SK-N-SH (cell line): ENCODE data around the gene TMEM50B. TPM values are rescaled to one million over a fixed set of nuclear protein-coding genes. Genes with fewer than 3 reads are reported as not detected.

ENCODE experiments used
- CTCF ChIA-PET: fragments of 300-600, 350-600 bp; formaldehyde crosslinking; extraction: SDS; loops from one replicate; lab custom pipeline; 2021; lab: Yijun Ruan, JAX
- POLR2A ChIA-PET: fragments of 350-600 bp; sonication (Branson Sonifier 250); formaldehyde crosslinking; extraction: SDS; loops from one replicate; lab custom pipeline; 2020; ENCODE audit warnings: antibody characterized with exemption, inconsistent platforms; lab: Yijun Ruan, JAX
- DNase-seq: peaks from one replicate; pipeline ENCODE4 v3.0.0; 2012
- H2AFZ ChIP-seq: fragments of 200-600 bp; sonication (generic); 2 replicates; pipeline ENCODE4 v1.8.1; 2016; ENCODE audit warnings: antibody characterized with exemption, mild to moderate bottlenecking, low read depth
- H3F3A ChIP-seq: fragments of 200-600 bp; sonication (generic); replicated peaks from 2 replicates; pipeline ENCODE3; 2016; ENCODE audit warnings: antibody characterized with exemption, mild to moderate bottlenecking; ENCODE audit not compliant: insufficient read depth
- H3K27ac ChIP-seq, 2 experiments: fragments of 200-500 bp in 1 of 2; fragments of 200-600 bp in 1 of 2; sonication (Bioruptor generic) in 1 of 2; sonication (generic), shearing (Covaris generic) in 1 of 2; 2 replicates each; pipeline versions ENCODE4 v1.5.1 to v1.6.1; 2014 to 2016; ENCODE audit warnings: low read depth in 2 of 2, inconsistent platforms in 1 of 2, low read length in 1 of 2, mild to moderate bottlenecking in 1 of 2, mixed read lengths in 1 of 2
- H3K27me3 ChIP-seq: fragments of 200-600 bp; sonication (generic), shearing (Covaris generic); 2 replicates; pipeline ENCODE4 v1.6.1; 2016; ENCODE audit warnings: mixed run types; ENCODE audit not compliant: insufficient read depth
- H3K36me3 ChIP-seq, 2 experiments: fragments of 200-500 bp in 1 of 2; fragments of 200-600 bp in 1 of 2; sonication (Bioruptor generic) in 1 of 2; sonication (generic) in 1 of 2; replicated peaks in 1 of 2; 2 replicates each; pipeline versions ENCODE3 to v1.5.1; 2014 to 2016; ENCODE audit warnings: low read length in 1 of 2, mild to moderate bottlenecking in 1 of 2; ENCODE audit not compliant: insufficient read depth in 2 of 2, control insufficient read depth in 1 of 2
- H3K4me1 ChIP-seq, 2 experiments: fragments of 200-500 bp in 1 of 2; fragments of 200-600 bp in 1 of 2; sonication (Bioruptor generic) in 1 of 2; sonication (generic), shearing (Covaris generic) in 1 of 2; 2 replicates each; pipeline versions ENCODE4 v1.5.1 to v1.6.1; 2014 to 2016; ENCODE audit warnings: low read depth in 1 of 2, low read length in 1 of 2, mixed run types in 1 of 2; ENCODE audit not compliant: insufficient read depth in 2 of 2, control insufficient read depth in 1 of 2
- H3K4me2 ChIP-seq: fragments of 200-600 bp; sonication (generic), shearing (Covaris generic); 2 replicates; pipeline ENCODE4 v1.6.1; 2017; ENCODE audit warnings: mixed run types
- H3K4me3 ChIP-seq, 2 experiments: fragments of 200-500 bp in 1 of 2; fragments of 200-600 bp in 1 of 2; sonication (Bioruptor generic) in 1 of 2; sonication (generic), shearing (Covaris generic) in 1 of 2; 2 replicates each; pipeline versions ENCODE4 v1.5.1 to v1.8.1; 2014 to 2016; ENCODE audit warnings: low read depth in 2 of 2, inconsistent platforms in 1 of 2, low read length in 1 of 2, mild to moderate bottlenecking in 1 of 2, mixed read lengths in 1 of 2, moderate library complexity in 1 of 2
- H3K79me2 ChIP-seq: fragments of 200-600 bp; sonication (generic); 2 replicates; pipeline ENCODE4 v1.8.1; 2017; ENCODE audit warnings: mild to moderate bottlenecking; ENCODE audit not compliant: insufficient read depth
- H3K9ac ChIP-seq: fragments of 200-600 bp; sonication (generic); 2 replicates; pipeline ENCODE4 v1.6.1; 2017; ENCODE audit warnings: mixed run types
- H3K9me2 ChIP-seq: fragments of 200-600 bp; sonication (generic); 2 replicates; pipeline ENCODE4 v1.6.1; 2017; ENCODE audit warnings: mixed run types
- H3K9me3 ChIP-seq: fragments of 200-600 bp; sonication (generic); 2 replicates; pipeline ENCODE4 v1.6.1; 2017; ENCODE audit warnings: mixed run types, mild to moderate bottlenecking, moderate library complexity
- H4K20me1 ChIP-seq: fragments of 200-600 bp; sonication (generic); 2 replicates; pipeline ENCODE4 v1.6.1; 2017; ENCODE audit warnings: mild to moderate bottlenecking, mixed run types; ENCODE audit not compliant: insufficient read depth
- CHD2 ChIP-seq: fragments of 150-350 bp; IDR thresholded peaks from 2 replicates; pipeline ENCODE4 v1.6.1; 2018; ENCODE audit warnings: low read length; ENCODE audit not compliant: partially characterized antibody
- ELF1 ChIP-seq: IDR thresholded peaks from 2 replicates; pipeline ENCODE4 v1.4.0; 2012
- FOSL2 ChIP-seq: IDR thresholded peaks from 2 replicates; pipeline ENCODE4 v1.4.0; 2012; ENCODE audit warnings: low read depth, mild to moderate bottlenecking, moderate library complexity, borderline replicate concordance
- FOXJ3 ChIP-seq: sonication (generic); formaldehyde crosslinking; IDR thresholded peaks from 2 replicates; pipeline ENCODE4 v1.5.1; 2020; ENCODE audit warnings: mild to moderate bottlenecking, missing genetic modification reagents
- GABPA ChIP-seq: IDR thresholded peaks from 2 replicates; pipeline ENCODE4 v1.4.0; 2012; ENCODE audit warnings: low read depth, mild to moderate bottlenecking
- GATA2 ChIP-seq: sonication (generic); formaldehyde crosslinking; IDR thresholded peaks from 2 replicates; pipeline ENCODE4 v1.5.0; 2020; ENCODE audit warnings: mild to moderate bottlenecking, missing genetic modification reagents
- IRF3 ChIP-seq: fragments of 150-350 bp; IDR thresholded peaks from 2 replicates; pipeline ENCODE4 v1.6.1; 2016; ENCODE audit warnings: mild to moderate bottlenecking, low read depth, low read length
- MAX ChIP-seq: IDR thresholded peaks from 2 replicates; pipeline ENCODE4 v1.4.0; 2012; ENCODE audit warnings: low read depth
- MEF2A ChIP-seq: IDR thresholded peaks from 2 replicates; pipeline ENCODE4 v1.4.0; 2012; ENCODE audit warnings: low read depth, borderline replicate concordance
- MXI1 ChIP-seq: IDR thresholded peaks from 2 replicates; pipeline ENCODE4 v1.6.1; 2012; ENCODE audit warnings: mild to moderate bottlenecking, low read depth, low read length, improper control_type of control experiment
- NFIC ChIP-seq: IDR thresholded peaks from 2 replicates; pipeline ENCODE4 v1.4.0; 2012; ENCODE audit warnings: borderline replicate concordance
- POLR2AphosphoS5 ChIP-seq: IDR thresholded peaks from 2 replicates; pipeline ENCODE4 v1.6.1; 2012; ENCODE audit warnings: low read depth, low read length
- REST ChIP-seq: IDR thresholded peaks from 2 replicates; pipeline ENCODE4 v1.6.1; 2012; ENCODE audit warnings: mild to moderate bottlenecking, low read depth, low read length, moderate library complexity
- SIN3A ChIP-seq: IDR thresholded peaks from 2 replicates; pipeline ENCODE4 v1.6.1; 2012; ENCODE audit warnings: low read depth, mild to moderate bottlenecking, low read length, moderate library complexity, borderline replicate concordance
- SMC3 ChIP-seq: IDR thresholded peaks from 2 replicates; pipeline ENCODE4 v1.6.1; 2012; ENCODE audit warnings: low read depth, low read length, improper control_type of control experiment
- TAF1 ChIP-seq: IDR thresholded peaks from 2 replicates; pipeline ENCODE4 v1.6.1; 2012; ENCODE audit warnings: low read depth, mild to moderate bottlenecking, low read length, moderate library complexity, borderline replicate concordance
- TEAD4 ChIP-seq: IDR thresholded peaks from 2 replicates; pipeline ENCODE4 v1.4.0; 2012; ENCODE audit warnings: mild to moderate bottlenecking, borderline replicate concordance; ENCODE audit not compliant: insufficient read depth
- USF2 ChIP-seq: fragments of 150-350 bp; IDR thresholded peaks from 2 replicates; pipeline ENCODE4 v1.6.1; 2017; ENCODE audit warnings: antibody characterized with exemption, low read length, low read depth, borderline replicate concordance
- YY1 ChIP-seq: IDR thresholded peaks from 2 replicates; pipeline ENCODE4 v1.4.0; 2012; ENCODE audit warnings: low read depth, mild to moderate bottlenecking
- ZBTB33 ChIP-seq: IDR thresholded peaks from 2 replicates; pipeline ENCODE4 v1.4.0; 2012; ENCODE audit warnings: low read depth, borderline replicate concordance
- WGBS: methylation state at CpG from one replicate; pipeline ENCODE4 v1.1.6; 2017; ENCODE audit warnings: low lambda C conversion rate; 5-methylcytosine and 5-hydroxymethylcytosine counted together
- polyA plus RNA-seq, 3 experiments: library from polyadenylated mRNA; depleted of rRNA; stranded (reverse); fragments of >200 nt; gene quantifications; 2 replicates each; pipeline ENCODE4 v1.2.3, GENCODE V29; 2012

TMEM50B gene
- polyA plus RNA-seq, 1 of the 3 experiments (the other 2 are of a cell fraction): 27.3 TPM

- Histone ChIP-seq H3K36me3 (no peaks in the 10 kb centered on the region), H3F3A (peaks cover 5% of the 10 kb centered on the region), H3K79me2 (no peaks in the 10 kb centered on the region), H3K4me3 (no peak overlapping the region), H3K27ac (no peak overlapping the region), H3K27me3 (no peaks in the 10 kb centered on the region), H3K9me3 (no peaks in the 10 kb centered on the region), H3K9me2 (no peaks in the 10 kb centered on the region), H3K4me1 (no peaks in the 10 kb centered on the region), H3K4me2 (no peak overlapping the region), H4K20me1 (no peaks in the 10 kb centered on the region), H3K9ac (no peak overlapping the region), H2AFZ (no peak overlapping the region)
- no peak for DNase-seq
- ChIA-PET CTCF (no interaction called here), POLR2A (no interaction called here)
- WGBS: 90% methylated on average over 3 of the region's 3 CpGs
- TF ChIP-seq TAF1 (no peak), GABPA (no peak), ELF1 (no peak), SMC3 (no peak), USF2 (no peak), YY1 (no peak), POLR2AphosphoS5 (no peak), TEAD4 (no peak), IRF3 (no peak), MEF2A (no peak), SIN3A (no peak), REST (no peak), MXI1 (no peak), ZBTB33 (no peak), NFIC (no peak), CHD2 (no peak), FOXJ3 (CRISPR knock-in tag) (no peak), GATA2 (CRISPR knock-in tag) (no peak), FOSL2 (no peak), MAX (no peak)
These were observed 14.0 kb upstream of the TMEM50B start for GRCh38 chr21:33493756-33494155.
